NCI-H460 (cell line): ENCODE data around the gene RXRB. TPM values are rescaled to one million over a fixed set of nuclear protein-coding genes. Genes with fewer than 3 reads are reported as not detected.

Experiments
- DNase-seq: peaks from one replicate; pipeline ENCODE4 v3.0.0-alpha.2; 2016; ENCODE audit warnings: low read depth; ENCODE audit errors: extremely low read depth
- total RNA-seq: library from RNA; depleted of rRNA; stranded (reverse); fragments of >200 nt; shearing (Covaris generic); gene quantifications from 2 replicates; pipeline ENCODE4 v1.2.3, GENCODE V29; 2014

The RXRB gene
- total RNA-seq, 1 experiment from 2014 or later: 13.7 TPM

GRCh38 chr6:33212857-33213165 lies 12.3 kb upstream of the RXRB start:
- no peak for DNase-seq

GRCh38 chr6:33211666-33212422 lies 11.4 kb upstream of the RXRB start:
- DNase-seq: no peak

- no peak for DNase-seq
These were observed 10.7 kb upstream of the RXRB start for GRCh38 chr6:33211136-33211535.

GRCh38 chr6:33209856-33210255 lies 9.4 kb upstream of the RXRB start:
- no peak for DNase-seq

- DNase-seq: peak; percentile 30
These were observed 7.9 kb upstream of the RXRB start, which contains the start of gene RING1 for GRCh38 chr6:33208091-33208967. Gene RING1, plus strand, starts transcription at chr6:33208500. Its CDS starts 323 bp downstream, at chr6:33208823.

GRCh38 chr6:33207552-33208090 lies 7.2 kb upstream of the RXRB start:
- no peak for DNase-seq

- DNase-seq: no peak
These were observed 6.5 kb upstream of the RXRB start for GRCh38 chr6:33206864-33207551.

- no peak for DNase-seq
These were observed 5.8 kb upstream of the RXRB start for GRCh38 chr6:33206027-33206863.

- no peak for DNase-seq
These were observed 4.9 kb upstream of the RXRB start for GRCh38 chr6:33205191-33206026.

GRCh38 chr6:33204415-33205190 lies 4.1 kb upstream of the RXRB start, which contains the start of gene HSD17B8:
Gene HSD17B8, plus strand, starts transcription at chr6:33204655. Its CDS starts 14 bp downstream, at chr6:33204669.
- peak; percentile 86 for DNase-seq

- no peak for DNase-seq
These were observed 3.6 kb upstream of the RXRB start for GRCh38 chr6:33204165-33204414.

GRCh38 chr6:33203443-33204164 lies 3.1 kb upstream of the RXRB start:
- DNase-seq: no peak

GRCh38 chr6:33202799-33203198 lies 2.3 kb upstream of the RXRB start:
- no peak for DNase-seq

- DNase-seq: no peak
These were observed 1.5 kb upstream of the RXRB start for GRCh38 chr6:33201935-33202334.

- no peak for DNase-seq
These were observed 681 bp upstream of the RXRB start for GRCh38 chr6:33201147-33201545.

- DNase-seq: peak; percentile 73
These were observed 712 bp downstream of the RXRB start for GRCh38 chr6:33199687-33200218.

GRCh38 chr6:33198853-33199436 lies 1.5 kb downstream of the RXRB start:
- DNase-seq: no peak
